Measurements from ENCODE around the gene SLC8A2.

The SLC8A2 gene

DNA sequence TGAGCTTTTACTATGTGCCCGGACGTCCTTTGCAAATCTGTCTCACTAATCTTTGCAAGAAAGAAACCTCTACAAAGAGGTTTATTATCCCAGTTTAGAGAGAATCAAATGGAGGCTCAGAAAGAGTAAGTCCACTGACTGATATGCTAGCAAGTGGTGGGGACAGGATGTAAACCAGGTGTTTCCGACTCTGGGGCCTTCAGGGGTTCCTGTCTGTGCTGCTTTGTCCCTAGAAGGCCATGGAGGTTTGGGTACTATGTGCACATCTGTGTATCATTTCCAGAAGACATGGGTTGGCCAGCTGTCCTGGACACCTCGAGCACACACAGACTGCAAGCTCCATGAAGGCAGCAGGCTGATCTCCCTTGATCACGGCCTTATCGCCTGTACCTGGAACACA is 13.5 kb upstream of the SLC8A2 start:
- peaks cover 12% of the 10 kb centered on the region for H3K36me3 Mint-ChIP-seq (ENCODE audit: low read depth)
- H3K27ac Mint-ChIP-seq: peak overlapping the region; percentile 96
- H3K4me1 Mint-ChIP-seq (ENCODE audit: low read depth): peaks cover 36% of the 10 kb centered on the region
- peak overlapping the region; percentile 92 for H3K4me3 Mint-ChIP-seq
- no peaks in the 10 kb centered on the region for H3K9me3 Mint-ChIP-seq
- no peaks in the 10 kb centered on the region for H3K27me3 Mint-ChIP-seq

DNA sequence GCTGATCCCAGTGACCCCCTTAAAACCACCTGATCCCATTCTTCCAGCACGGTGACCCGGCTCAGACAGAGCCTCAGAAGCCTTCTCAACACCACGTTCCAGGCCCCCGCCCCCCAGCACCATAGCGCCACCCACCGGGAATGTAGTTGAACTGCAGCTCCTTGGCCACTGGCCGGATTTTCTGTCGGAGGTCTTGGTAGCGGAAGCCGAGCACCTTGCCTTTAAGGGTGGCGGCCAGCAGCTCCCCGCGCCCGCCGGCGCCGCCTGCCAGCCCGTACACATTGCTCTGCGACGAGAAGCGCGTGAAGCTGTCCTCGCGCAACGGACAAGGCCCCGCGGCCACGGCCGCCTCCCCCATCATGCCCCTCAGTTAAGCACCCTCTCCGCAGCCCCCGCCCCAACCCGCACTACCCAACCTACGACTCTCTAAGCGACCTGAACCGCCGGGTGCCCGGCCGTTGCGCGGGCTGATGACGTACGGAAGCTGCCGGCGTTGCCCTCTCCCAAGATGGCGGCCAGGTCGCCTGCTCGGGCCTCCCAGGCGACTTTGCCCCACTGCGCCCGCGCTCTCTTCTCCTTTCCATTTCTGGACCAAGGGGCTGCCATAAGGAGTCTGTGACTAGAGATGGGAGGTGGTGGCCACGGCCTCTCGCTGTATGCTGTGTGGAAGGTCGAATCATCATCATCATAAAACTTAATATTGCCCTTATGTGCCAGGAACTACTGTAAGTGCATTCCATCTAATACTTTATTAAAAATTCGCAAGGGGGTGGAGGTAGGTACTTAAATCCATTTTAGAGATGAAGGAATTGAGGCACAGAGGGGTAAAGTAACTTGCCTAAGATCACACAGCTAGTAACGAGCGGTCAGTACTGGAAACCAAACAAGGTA is 12.4 kb upstream of the SLC8A2 start, which contains the start of gene KPTN:
Gene KPTN, minus strand, starts transcription at position 420 of the 891 bp plus-strand sequence. Its CDS starts 59 bp downstream, at position 361.
- Mint-ChIP-seq H3K4me3 (peak within 1 kb of the TSS; percentile 92), H3K27me3 (no peaks in the 10 kb centered on the region), H3K4me1 (ENCODE audit: low read depth) (peaks cover 36% of the 10 kb centered on the region), H3K9me3 (no peaks in the 10 kb centered on the region), H3K36me3 (ENCODE audit: low read depth) (peaks cover 7% of the 10 kb centered on the region), H3K27ac (peak within 1 kb of the TSS; percentile 96)

DNA sequence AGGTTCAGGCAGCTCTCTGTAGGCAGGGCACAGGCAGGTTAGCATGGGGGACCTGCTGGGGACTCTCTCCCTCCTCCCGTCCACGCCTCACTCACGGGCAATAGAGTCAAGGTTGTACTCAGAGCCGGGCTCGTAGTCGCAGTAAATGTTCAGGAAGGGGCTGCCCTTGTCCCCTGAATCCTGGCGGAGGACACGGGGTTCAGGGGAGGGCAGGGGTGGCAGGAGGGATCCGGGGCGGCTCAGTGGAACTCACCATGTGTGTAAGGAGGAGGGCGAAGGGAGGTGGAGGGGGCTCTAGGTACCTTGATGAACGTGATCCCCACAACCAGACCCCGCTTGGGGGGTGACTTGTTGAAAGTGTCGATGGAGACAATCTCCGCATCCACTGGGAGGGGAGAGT is 11.5 kb upstream of the SLC8A2 start:
- H3K9me3 Mint-ChIP-seq: no peaks in the 10 kb centered on the region
- no peak overlapping the region for H3K27ac Mint-ChIP-seq
- peaks cover 7% of the 10 kb centered on the region for H3K36me3 Mint-ChIP-seq (ENCODE audit: low read depth)
- H3K4me1 Mint-ChIP-seq (ENCODE audit: low read depth): peaks cover 36% of the 10 kb centered on the region
- no peaks in the 10 kb centered on the region for H3K27me3 Mint-ChIP-seq
- H3K4me3 Mint-ChIP-seq: peak overlapping the region; percentile 92

DNA sequence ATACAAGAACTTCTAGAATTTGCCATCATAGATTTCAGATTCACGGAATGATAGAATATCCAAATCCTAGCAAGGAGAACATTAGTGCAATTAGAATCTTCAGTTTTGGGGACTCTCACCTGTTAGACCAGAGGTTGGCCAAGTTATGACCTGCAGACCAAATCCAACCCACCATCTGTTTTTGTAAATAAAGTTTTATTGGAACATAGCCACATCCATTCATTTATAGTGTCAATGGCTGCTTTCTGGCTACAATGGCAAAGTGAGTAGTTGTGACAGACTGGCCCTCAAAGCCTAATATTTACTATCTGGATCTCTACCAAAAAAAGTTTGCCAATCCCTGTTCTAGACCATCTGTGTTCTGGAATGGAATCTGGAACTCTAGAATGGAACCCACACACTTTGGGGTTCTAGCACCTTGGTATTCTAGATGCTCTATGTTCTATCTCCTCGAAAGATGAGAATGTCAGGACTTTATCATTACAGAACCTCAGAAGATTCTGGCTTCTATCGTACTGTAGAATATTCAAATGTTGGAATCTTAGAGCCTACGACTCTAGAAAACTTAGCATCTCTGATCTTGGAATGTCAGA is 9.9 kb upstream of the SLC8A2 start:
- peaks cover 7% of the 10 kb centered on the region for H3K36me3 Mint-ChIP-seq (ENCODE audit: low read depth)
- H3K9me3 Mint-ChIP-seq: no peaks in the 10 kb centered on the region
- peaks cover 24% of the 10 kb centered on the region for H3K4me1 Mint-ChIP-seq (ENCODE audit: low read depth)
- no peak overlapping the region for H3K27ac Mint-ChIP-seq
- no peak overlapping the region for H3K4me3 Mint-ChIP-seq
- H3K27me3 Mint-ChIP-seq: no peaks in the 10 kb centered on the region

DNA sequence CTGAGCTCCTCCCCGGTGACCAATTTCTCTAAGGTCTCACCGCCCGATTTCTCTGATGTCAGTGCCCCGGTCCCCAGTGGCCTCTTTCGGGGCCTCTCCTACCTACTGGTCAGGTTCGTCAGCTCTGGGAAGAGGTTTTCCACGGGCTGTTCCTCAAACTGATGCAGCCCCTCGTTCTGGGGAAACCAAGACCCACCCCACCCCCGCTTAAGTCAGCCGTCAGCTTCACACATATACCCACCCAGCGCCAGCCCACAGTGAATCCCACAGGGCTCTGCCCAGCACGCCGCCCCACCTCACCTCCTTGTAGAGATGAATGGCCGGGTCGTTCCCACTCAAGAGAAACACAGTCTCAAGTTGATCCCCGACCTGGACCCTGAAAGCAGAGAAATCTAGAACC is 9.0 kb upstream of the SLC8A2 start:
- H3K36me3 Mint-ChIP-seq (ENCODE audit: low read depth): peaks cover 4% of the 10 kb centered on the region
- no peak overlapping the region for H3K27ac Mint-ChIP-seq
- peaks cover 15% of the 10 kb centered on the region for H3K4me1 Mint-ChIP-seq (ENCODE audit: low read depth)
- no peak overlapping the region for H3K4me3 Mint-ChIP-seq
- no peaks in the 10 kb centered on the region for H3K9me3 Mint-ChIP-seq
- H3K27me3 Mint-ChIP-seq: no peaks in the 10 kb centered on the region

DNA sequence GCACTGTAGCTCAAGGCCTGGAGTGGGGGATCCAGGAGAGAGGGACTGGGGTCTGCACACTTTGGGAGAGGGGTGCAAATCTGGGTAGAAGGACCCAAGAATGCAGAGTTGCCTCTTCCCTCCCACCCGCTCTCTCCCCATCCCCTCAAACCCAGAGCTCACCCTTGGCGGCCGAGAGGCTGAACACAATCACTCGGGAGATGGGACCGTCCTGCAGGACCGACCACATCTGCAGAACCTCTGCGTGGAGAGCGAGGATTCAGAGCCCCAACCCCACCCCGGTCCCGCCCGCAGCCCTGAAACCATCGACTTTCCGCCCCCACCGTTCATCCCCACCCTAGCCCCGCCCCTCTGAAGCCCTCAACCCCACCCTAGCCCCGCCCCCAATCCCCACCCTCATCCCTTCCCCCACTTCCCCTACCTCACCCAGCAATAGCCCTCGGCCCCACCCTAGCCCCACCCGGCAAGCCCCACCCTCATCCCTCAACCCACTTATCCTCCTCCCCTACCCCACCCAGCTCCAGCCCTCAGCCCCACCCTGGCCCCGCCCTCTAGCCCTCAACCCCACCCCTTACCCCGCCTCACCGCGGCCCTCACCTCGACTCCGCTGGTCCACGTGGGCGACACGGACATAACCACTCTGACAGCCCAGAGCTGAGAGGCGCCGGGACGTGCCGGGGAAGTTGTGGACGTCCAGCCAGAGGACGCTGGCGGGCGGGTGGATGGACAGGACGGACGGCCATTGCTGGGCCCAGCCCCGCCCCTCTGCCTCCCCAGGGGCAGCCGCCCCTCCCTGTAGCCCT is 8.2 kb upstream of the SLC8A2 start:
- Mint-ChIP-seq H3K4me1 (ENCODE audit: low read depth) (peaks cover 7% of the 10 kb centered on the region), H3K4me3 (no peak overlapping the region), H3K9me3 (no peaks in the 10 kb centered on the region), H3K27ac (no peak overlapping the region), H3K36me3 (ENCODE audit: low read depth) (no peaks in the 10 kb centered on the region), H3K27me3 (no peaks in the 10 kb centered on the region)

DNA sequence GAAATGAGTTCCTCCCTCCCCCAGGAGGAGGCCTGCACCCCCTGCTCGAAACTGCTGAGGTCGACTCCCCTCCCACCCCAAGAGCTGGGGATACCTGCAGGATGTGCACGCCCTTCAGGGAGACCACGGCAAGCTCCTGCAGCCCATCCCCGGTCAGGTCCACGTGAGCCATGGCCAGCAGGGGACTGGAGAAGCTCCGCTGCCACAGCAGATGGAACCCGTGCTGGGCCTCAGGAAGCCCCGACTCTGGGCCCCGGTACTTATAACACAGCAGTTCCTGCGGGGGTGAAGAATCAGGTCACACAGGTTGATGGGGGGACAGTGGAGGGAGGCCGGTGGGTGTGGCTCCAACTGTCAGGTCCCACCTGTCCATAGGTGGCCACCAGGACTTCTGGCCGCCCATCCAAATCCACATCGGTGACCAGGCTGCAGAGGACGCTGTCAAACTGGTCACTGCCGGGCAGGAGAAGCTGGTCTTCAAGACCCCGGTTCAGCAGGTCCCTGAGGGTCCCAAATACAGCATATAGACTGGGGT is 4.8 kb upstream of the SLC8A2 start:
- H3K27me3 Mint-ChIP-seq: peaks cover 9% of the 10 kb centered on the region
- no peaks in the 10 kb centered on the region for H3K36me3 Mint-ChIP-seq (ENCODE audit: low read depth)
- H3K4me1 Mint-ChIP-seq (ENCODE audit: low read depth): peaks cover 4% of the 10 kb centered on the region
- H3K4me3 Mint-ChIP-seq: no peak overlapping the region
- H3K9me3 Mint-ChIP-seq: no peaks in the 10 kb centered on the region
- H3K27ac Mint-ChIP-seq: no peak overlapping the region

DNA sequence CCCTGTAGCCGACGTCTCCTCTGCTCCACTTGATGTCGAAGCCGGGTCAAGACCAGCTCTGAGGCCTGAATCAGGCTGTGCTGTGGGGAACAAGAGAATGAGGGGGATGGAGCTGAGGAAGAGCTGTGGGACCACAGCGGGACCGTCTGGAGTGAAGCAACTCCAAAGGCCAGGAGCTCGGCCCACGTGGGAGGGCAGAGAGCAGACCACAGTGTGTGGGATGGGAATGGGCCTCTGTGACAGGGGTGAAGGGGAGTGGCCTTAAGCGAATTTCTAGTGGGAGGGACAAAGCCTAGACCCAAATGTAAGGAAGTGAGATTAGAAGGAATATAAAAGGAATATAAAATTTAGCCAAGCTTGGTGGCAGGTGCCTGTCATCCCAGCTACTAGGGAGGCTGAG is 3.8 kb upstream of the SLC8A2 start:
- H3K4me3 Mint-ChIP-seq: no peak overlapping the region
- no peaks in the 10 kb centered on the region for H3K9me3 Mint-ChIP-seq
- H3K36me3 Mint-ChIP-seq (ENCODE audit: low read depth): no peaks in the 10 kb centered on the region
- H3K4me1 Mint-ChIP-seq (ENCODE audit: low read depth): peaks cover 12% of the 10 kb centered on the region
- H3K27me3 Mint-ChIP-seq: peaks cover 18% of the 10 kb centered on the region
- no peak overlapping the region for H3K27ac Mint-ChIP-seq

DNA sequence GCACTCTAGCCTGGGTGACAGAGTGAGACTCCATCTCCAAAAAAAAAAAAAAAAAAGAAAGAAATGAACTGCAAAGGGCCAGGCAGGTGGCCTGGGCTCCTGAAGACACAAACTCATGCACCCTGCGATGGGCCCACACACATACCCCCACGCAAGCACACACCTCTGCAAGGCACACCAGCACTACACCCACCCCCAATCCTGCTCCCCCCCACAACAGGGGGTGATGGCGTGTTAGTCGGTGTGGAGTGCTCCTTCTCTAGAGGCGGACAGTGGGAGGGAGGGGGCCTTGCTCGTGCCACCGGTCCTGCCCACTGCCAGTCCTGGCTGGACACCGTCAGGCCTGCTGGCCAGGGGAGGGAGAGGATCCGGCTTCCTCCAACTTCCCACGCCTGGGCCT is 1.6 kb upstream of the SLC8A2 start:
- Mint-ChIP-seq H3K4me3 (no peak overlapping the region), H3K27ac (no peak overlapping the region), H3K27me3 (peaks cover 38% of the 10 kb centered on the region), H3K36me3 (ENCODE audit: low read depth) (no peaks in the 10 kb centered on the region), H3K4me1 (ENCODE audit: low read depth) (peaks cover 13% of the 10 kb centered on the region), H3K9me3 (no peaks in the 10 kb centered on the region)

DNA sequence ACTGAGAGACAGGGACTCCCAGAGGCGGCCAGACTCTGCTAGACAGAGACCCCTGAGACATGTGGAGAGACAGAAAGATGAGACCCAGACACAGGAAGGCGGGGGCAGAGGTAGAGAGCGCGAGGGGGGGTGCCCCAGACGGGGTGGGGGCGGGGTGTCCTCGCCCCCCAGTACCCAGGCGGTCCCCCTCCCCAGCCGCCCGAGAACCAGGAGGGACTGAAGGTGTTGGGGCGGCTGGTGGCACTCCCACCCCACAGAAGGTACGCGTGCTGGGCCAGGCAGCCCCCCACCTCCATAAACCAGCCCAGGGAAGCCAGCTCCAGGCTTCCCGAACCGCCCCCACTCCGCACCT is 336 bp downstream of the SLC8A2 start:
- peaks cover 13% of the 10 kb centered on the region for H3K4me1 Mint-ChIP-seq (ENCODE audit: low read depth)
- H3K9me3 Mint-ChIP-seq: no peaks in the 10 kb centered on the region
- no peak overlapping the region for H3K4me3 Mint-ChIP-seq
- H3K36me3 Mint-ChIP-seq (ENCODE audit: low read depth): no peaks in the 10 kb centered on the region
- no peak overlapping the region for H3K27ac Mint-ChIP-seq
- peaks cover 45% of the 10 kb centered on the region for H3K27me3 Mint-ChIP-seq

DNA sequence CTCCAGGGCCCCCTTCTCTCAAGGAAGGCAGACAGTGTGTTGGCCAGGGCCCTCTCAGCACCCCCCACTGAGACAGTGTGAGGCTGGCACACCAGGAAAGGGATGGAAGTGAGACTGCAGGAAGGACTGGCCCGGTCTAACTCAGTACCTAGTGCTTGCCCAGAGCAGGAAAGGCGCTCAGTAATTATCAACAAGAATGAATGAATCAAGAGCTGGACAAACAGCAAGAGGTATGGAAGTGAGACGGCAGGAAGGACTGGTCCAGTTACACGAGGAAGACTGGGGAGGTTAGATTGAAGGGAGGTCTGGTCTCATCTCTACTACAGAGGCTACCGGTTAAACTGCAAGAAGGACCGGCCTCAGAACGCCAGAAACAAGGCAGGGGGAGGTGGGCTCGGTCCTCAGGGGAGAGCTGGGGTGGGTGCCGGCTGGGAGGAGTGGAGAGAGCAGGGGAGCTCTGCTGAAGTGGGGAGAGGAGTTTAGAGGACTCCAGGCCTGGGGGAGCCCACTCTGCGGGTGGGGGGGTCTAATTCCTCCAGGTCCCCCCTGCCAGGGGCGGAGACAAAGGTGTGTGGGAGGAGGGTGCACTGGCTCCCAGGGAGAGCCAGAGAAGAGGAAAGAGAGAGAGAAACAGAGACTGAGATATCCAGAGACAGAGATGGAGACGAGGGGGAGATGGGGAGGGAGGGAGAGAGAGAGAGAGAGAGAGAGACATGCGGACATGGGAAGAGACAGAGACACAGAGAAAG is 1.1 kb downstream of the SLC8A2 start:
- no peaks in the 10 kb centered on the region for H3K9me3 Mint-ChIP-seq
- H3K4me1 Mint-ChIP-seq (ENCODE audit: low read depth): peaks cover 13% of the 10 kb centered on the region
- no peak overlapping the region for H3K4me3 Mint-ChIP-seq
- H3K36me3 Mint-ChIP-seq (ENCODE audit: low read depth): no peaks in the 10 kb centered on the region
- peaks cover 45% of the 10 kb centered on the region for H3K27me3 Mint-ChIP-seq
- H3K27ac Mint-ChIP-seq: no peak overlapping the region

DNA sequence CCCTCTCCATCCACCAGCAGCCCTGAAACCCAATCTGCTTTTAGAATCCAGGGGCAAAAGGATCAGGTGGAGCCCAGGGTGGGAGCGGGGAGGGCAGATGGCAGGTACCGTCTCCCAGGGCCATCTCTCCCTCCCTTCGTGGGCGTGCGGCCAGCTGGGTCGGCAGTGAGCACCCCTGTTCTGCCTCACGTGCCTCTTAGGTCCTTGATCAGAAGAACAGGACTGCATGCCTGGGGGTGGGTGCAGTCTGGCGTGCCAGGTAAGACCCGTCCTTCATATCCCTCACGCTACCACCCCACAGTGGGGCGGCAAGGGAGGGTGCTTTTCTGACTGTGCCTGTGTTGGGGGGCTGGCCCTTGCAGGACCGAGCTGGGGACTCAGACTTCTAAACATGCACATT is 2.0 kb downstream of the SLC8A2 start:
- H3K4me1 Mint-ChIP-seq (ENCODE audit: low read depth): peaks cover 13% of the 10 kb centered on the region
- H3K27me3 Mint-ChIP-seq: peaks cover 50% of the 10 kb centered on the region
- no peak overlapping the region for H3K4me3 Mint-ChIP-seq
- H3K27ac Mint-ChIP-seq: no peak overlapping the region
- no peaks in the 10 kb centered on the region for H3K9me3 Mint-ChIP-seq
- H3K36me3 Mint-ChIP-seq (ENCODE audit: low read depth): no peaks in the 10 kb centered on the region

DNA sequence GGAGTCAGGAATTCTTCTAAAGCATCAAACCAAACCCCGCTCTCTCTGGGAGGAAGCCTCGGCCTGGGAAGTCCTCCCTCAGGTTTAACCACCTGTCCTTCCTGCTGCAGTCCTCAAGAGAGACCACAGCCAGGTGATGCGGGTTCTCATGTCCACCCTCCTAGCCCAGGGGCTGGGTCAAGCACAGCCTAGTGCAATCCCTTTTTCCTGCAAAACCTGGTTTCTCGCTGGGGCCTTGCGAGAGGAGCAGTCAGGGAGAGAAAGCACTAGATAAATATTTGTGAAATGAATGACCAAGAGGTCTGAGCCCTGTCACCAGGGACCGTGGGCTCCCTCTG is 2.4 kb downstream of the SLC8A2 start:
- peaks cover 13% of the 10 kb centered on the region for H3K4me1 Mint-ChIP-seq (ENCODE audit: low read depth)
- H3K4me3 Mint-ChIP-seq: no peak overlapping the region
- H3K27me3 Mint-ChIP-seq: peaks cover 54% of the 10 kb centered on the region
- H3K9me3 Mint-ChIP-seq: no peaks in the 10 kb centered on the region
- no peak overlapping the region for H3K27ac Mint-ChIP-seq
- no peaks in the 10 kb centered on the region for H3K36me3 Mint-ChIP-seq (ENCODE audit: low read depth)

DNA sequence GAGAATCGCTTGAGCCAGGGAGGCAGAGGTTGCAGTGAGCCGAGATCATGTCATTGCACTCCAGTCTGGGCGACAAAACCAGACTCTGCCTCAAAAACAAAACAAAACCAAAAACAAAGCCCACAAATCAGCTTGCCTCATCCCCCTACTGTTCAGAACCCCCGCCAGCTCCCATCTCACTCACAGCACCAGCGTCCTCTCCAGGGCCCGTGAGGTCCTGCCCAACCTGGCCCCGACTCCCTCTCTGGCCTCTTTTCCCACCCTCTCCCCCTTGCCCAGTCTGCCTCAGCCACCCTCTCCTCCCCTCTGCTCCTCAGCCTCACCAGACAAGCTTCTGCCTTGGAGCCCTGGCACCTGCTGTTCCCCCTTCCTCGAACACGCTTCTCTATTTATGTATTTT is 3.8 kb downstream of the SLC8A2 start:
- H3K36me3 Mint-ChIP-seq (ENCODE audit: low read depth): no peaks in the 10 kb centered on the region
- H3K4me1 Mint-ChIP-seq (ENCODE audit: low read depth): peaks cover 13% of the 10 kb centered on the region
- no peak overlapping the region for H3K4me3 Mint-ChIP-seq
- peaks cover 56% of the 10 kb centered on the region for H3K27me3 Mint-ChIP-seq
- no peak overlapping the region for H3K27ac Mint-ChIP-seq
- no peaks in the 10 kb centered on the region for H3K9me3 Mint-ChIP-seq

Measured in stimulated activated naive CD8-positive, alpha-beta T cell treated with anti-CD3 and anti-CD28 coated beads, Interleukin-15, Interleukin-2, amounts not matched to agents 100 ng/mL and 50 ng/mL, for 24 hours (primary cell).